ENCODE measurements around the gene CSTF2T.

- TF ChIP-seq CTCF (IDR thresholded peaks at IDR 0.05) (no peak), POLR2A (IDR thresholded peaks at IDR 0.05) (no peak), POLR2AphosphoS5 (IDR thresholded peaks at IDR 0.05) (peak in 1 of 4 donors; percentile 39), EP300 (IDR thresholded peaks at IDR 0.05) (no peak)
Measured at GRCh38 chr10:51666456-51666855, 32.9 kb downstream of the CSTF2T start.

Data from sigmoid colon (tissue), 4 donors.